HG03064 (cell line): Measurements from ENCODE around the gene TEAD1.

Experiments used
- ATAC-seq: cut with Tn5 transposase; IDR thresholded peaks from one replicate; pipeline ENCODE4 v1.9.1; 2021; ENCODE audit warnings: low read depth; ENCODE audit not compliant: unreplicated experiment

TEAD1 gene

GRCh38 chr11:12963792-12964536, 289.7 kb downstream of the TEAD1 start:
- ATAC-seq: no peak

GRCh38 chr11:12964650-12965049, 290.4 kb downstream of the TEAD1 start:
- ATAC-seq: no peak

GRCh38 chr11:12966002-12966401, 291.8 kb downstream of the TEAD1 start:
- no peak for ATAC-seq

- ATAC-seq: no peak
These were observed 293.9 kb downstream of the TEAD1 start for GRCh38 chr11:12968101-12968500.

- ATAC-seq: no peak
These were observed 294.6 kb downstream of the TEAD1 start for GRCh38 chr11:12968826-12969225.

GRCh38 chr11:12971955-12972354, 297.7 kb downstream of the TEAD1 start:
- ATAC-seq: no peak

- no peak for ATAC-seq
These were observed 299.4 kb downstream of the TEAD1 start for GRCh38 chr11:12973528-12974181.

- ATAC-seq: no peak
These were observed 301.0 kb downstream of the TEAD1 start for GRCh38 chr11:12975195-12975594.

GRCh38 chr11:12979928-12980689, 305.9 kb downstream of the TEAD1 start:
- ATAC-seq: no peak

GRCh38 chr11:12981676-12982522, 307.7 kb downstream of the TEAD1 start:
- no peak for ATAC-seq

GRCh38 chr11:12983336-12983735, 309.1 kb downstream of the TEAD1 start:
- no peak for ATAC-seq

- no peak for ATAC-seq
These were observed 312.1 kb downstream of the TEAD1 start for GRCh38 chr11:12986194-12986898.

- ATAC-seq: no peak
These were observed 315.4 kb downstream of the TEAD1 start for GRCh38 chr11:12989428-12990161.

- ATAC-seq: no peak
These were observed 315.9 kb downstream of the TEAD1 start for GRCh38 chr11:12990162-12990480.

- no peak for ATAC-seq
These were observed 317.2 kb downstream of the TEAD1 start for GRCh38 chr11:12991426-12991825.

GRCh38 chr11:12993626-12994025, 319.4 kb downstream of the TEAD1 start:
- ATAC-seq: no peak
